ENCODE data around the gene TP53I11.
A peak's percentile ranks its signal among the peaks of the same experiment; 100 is the strongest.

TP53I11 gene

GRCh38 chr11:44994753-44995152 lies 44.1 kb upstream of the TP53I11 start:
- H2AK5ac ChIP-seq (ENCODE audit: low read depth, low read length) = no peak overlapping the region
- peaks cover 0 to 2% of the 10 kb centered on the region in 2 donors for H3K4me1 ChIP-seq (ENCODE audit: control insufficient read depth in 2 of 2, insufficient read depth in 1 of 2, low read depth in 1 of 2, low read length in 2 of 2)
- peaks cover 0 to 2% of the 10 kb centered on the region in 2 donors for H3K9me3 ChIP-seq (replicated peaks in 1 of 2; ENCODE audit: control insufficient read depth in 2 of 2, insufficient read depth in 1 of 2, low read depth in 1 of 2, low read length in 2 of 2)
- no peak for DNase-seq (ENCODE audit: low spot score)
- H3K27me3 ChIP-seq (ENCODE audit: control insufficient read depth in 3 of 3, insufficient read depth in 3 of 3, low read depth in 1 of 3, low read length in 3 of 3) = peaks cover 0 to 40% (median 0%) of the 10 kb centered on the region in 3 experiments
- no peak overlapping the region for H3K4me2 ChIP-seq (ENCODE audit: insufficient read depth, low read length, poor library complexity, severe bottlenecking)
- H2AFZ ChIP-seq (ENCODE audit: low read length) = no peak overlapping the region
- H3K36me3 ChIP-seq (replicated peaks in 1 of 2; ENCODE audit: control insufficient read depth in 2 of 2, insufficient read depth in 2 of 2, low read length in 2 of 2) = no peaks in the 10 kb centered on the region
- no peak overlapping the region for H3K23ac ChIP-seq (ENCODE audit: low read depth, low read length, poor library complexity)
- no peak overlapping the region for H3K4ac ChIP-seq (ENCODE audit: low read length)
- H3K18ac ChIP-seq (ENCODE audit: low read length) = no peak overlapping the region
- no peaks in the 10 kb centered on the region for H3K79me1 ChIP-seq (ENCODE audit: low read depth, low read length)
- H3K4me3 ChIP-seq (ENCODE audit: low read length in 2 of 2) = no peak overlapping the region
- H2BK12ac ChIP-seq (ENCODE audit: low read length) = no peak overlapping the region
- H3K14ac ChIP-seq (ENCODE audit: low read length) = no peak overlapping the region
- H3K9ac ChIP-seq (ENCODE audit: low read depth, low read length, poor library complexity) = no peak overlapping the region
- no peak overlapping the region for H2BK120ac ChIP-seq (ENCODE audit: low read depth, low read length)
- WGBS, 2 donors (ENCODE audit: extremely low coverage in 2 of 2, insufficient read length in 2 of 2, insufficient replicate concordance in 1 of 2) = no CpG with 5 or more reads among the region's 5 CpGs
- peak overlapping the region; percentile 2 for H2BK15ac ChIP-seq (ENCODE audit: low read length)
- H4K8ac ChIP-seq (ENCODE audit: low read depth, low read length) = no peak overlapping the region
- H3K27ac ChIP-seq (replicated peaks; ENCODE audit: low read length) = no peak overlapping the region
- H2BK5ac ChIP-seq (ENCODE audit: low read length) = no peak overlapping the region
- H4K91ac ChIP-seq (ENCODE audit: low read depth, low read length, poor library complexity) = no peak overlapping the region

DNA sequence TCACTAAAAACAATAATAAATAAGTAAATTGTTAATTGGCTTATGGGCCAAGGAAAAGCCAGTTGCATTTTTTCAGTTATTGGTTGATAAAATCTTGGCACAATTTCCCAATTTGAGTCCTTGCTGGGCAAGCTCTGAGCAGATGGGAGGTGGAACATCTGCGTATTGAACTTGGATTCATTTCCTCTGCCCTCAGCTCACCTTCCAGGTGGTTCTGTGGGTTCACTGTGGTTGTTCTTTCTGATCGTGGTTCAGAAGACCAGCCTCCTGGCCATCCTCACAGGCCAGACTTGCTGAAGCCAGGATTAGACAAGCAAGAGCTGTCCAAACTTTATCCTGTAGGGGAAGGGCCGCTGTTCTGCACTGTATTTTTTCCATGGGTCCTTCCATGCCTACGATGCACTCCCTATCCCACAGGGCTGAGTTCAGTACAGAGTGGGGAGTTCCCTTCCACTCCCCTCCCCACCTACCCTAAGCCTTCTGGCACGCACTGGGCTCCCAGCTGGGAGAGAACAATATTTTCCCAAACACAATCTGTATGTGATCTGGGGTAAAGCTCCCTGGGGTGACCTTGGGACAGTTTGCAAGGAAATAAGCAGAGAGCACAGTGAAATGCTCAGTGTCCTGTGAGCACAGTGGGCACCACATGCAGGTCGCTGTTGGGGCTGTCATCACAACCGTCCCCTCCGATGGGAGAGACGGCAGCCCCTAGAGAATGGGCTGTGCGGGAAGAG lies 43.5 kb upstream of the TP53I11 start:
- Histone ChIP-seq H3K4ac (ENCODE audit: low read length) (no peak overlapping the region), H3K9ac (ENCODE audit: low read depth, low read length, poor library complexity) (no peak overlapping the region), H3K36me3 (replicated peaks in 1 of 2; ENCODE audit: control insufficient read depth in 2 of 2, insufficient read depth in 2 of 2, low read length in 2 of 2) (no peaks in the 10 kb centered on the region), H3K14ac (ENCODE audit: low read length) (no peak overlapping the region), H3K4me3 (ENCODE audit: low read length in 2 of 2) (no peak overlapping the region), H3K9me3 (replicated peaks in 1 of 2; ENCODE audit: control insufficient read depth in 2 of 2, insufficient read depth in 1 of 2, low read depth in 1 of 2, low read length in 2 of 2) (peaks cover 0 to 2% of the 10 kb centered on the region in 2 donors), H3K27ac (replicated peaks; ENCODE audit: low read length) (no peak overlapping the region), H3K4me1 (ENCODE audit: control insufficient read depth in 2 of 2, insufficient read depth in 1 of 2, low read depth in 1 of 2, low read length in 2 of 2) (peaks cover 0 to 2% of the 10 kb centered on the region in 2 donors), H2AK5ac (ENCODE audit: low read depth, low read length) (peak overlapping the region; percentile 11), H3K27me3 (ENCODE audit: control insufficient read depth in 3 of 3, insufficient read depth in 3 of 3, low read depth in 1 of 3, low read length in 3 of 3) (peaks cover 0 to 43% (median 0%) of the 10 kb centered on the region in 3 experiments), H4K8ac (ENCODE audit: low read depth, low read length) (no peak overlapping the region), H2BK120ac (ENCODE audit: low read depth, low read length) (no peak overlapping the region), H2AFZ (ENCODE audit: low read length) (no peak overlapping the region), H3K79me1 (ENCODE audit: low read depth, low read length) (no peaks in the 10 kb centered on the region), H3K4me2 (ENCODE audit: insufficient read depth, low read length, poor library complexity, severe bottlenecking) (no peak overlapping the region), H2BK12ac (ENCODE audit: low read length) (no peak overlapping the region), H4K91ac (ENCODE audit: low read depth, low read length, poor library complexity) (no peak overlapping the region), H3K23ac (ENCODE audit: low read depth, low read length, poor library complexity) (no peak overlapping the region), H2BK5ac (ENCODE audit: low read length) (no peak overlapping the region), H2BK15ac (ENCODE audit: low read length) (peak overlapping the region; percentile 66), H3K18ac (ENCODE audit: low read length) (peak overlapping the region; percentile 42)
- DNase-seq (ENCODE audit: low spot score) = no peak
- no CpG with 5 or more reads among the region's 10 CpGs for WGBS, 2 donors (ENCODE audit: extremely low coverage in 2 of 2, insufficient read length in 2 of 2, insufficient replicate concordance in 1 of 2)

DNA sequence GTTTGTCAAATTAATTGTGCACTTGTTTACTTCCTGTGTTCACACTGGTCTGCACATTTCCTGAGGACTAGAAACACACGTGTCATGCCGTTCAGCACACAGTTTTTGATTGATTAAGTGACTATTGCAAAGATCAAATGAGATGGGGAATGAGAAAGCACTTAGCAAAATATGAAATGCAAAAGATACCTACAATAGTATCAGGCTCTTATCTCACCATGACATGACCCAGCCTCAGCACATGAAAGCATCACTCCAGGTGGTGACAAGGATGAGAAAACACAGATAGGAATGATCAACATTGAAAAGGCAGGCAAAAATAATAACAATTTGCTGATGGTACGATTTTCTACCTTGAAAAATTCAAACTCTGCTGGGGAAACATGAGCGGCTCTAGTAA lies 42.1 kb upstream of the TP53I11 start:
- Histone ChIP-seq H3K4me1 (ENCODE audit: control insufficient read depth in 2 of 2, insufficient read depth in 1 of 2, low read depth in 1 of 2, low read length in 2 of 2) (peaks cover 0 to 2% of the 10 kb centered on the region in 2 donors), H2BK15ac (ENCODE audit: low read length) (no peak overlapping the region), H2BK120ac (ENCODE audit: low read depth, low read length) (no peak overlapping the region), H2AFZ (ENCODE audit: low read length) (no peak overlapping the region), H3K36me3 (replicated peaks in 1 of 2; ENCODE audit: control insufficient read depth in 2 of 2, insufficient read depth in 2 of 2, low read length in 2 of 2) (no peaks in the 10 kb centered on the region), H2BK12ac (ENCODE audit: low read length) (no peak overlapping the region), H2AK5ac (ENCODE audit: low read depth, low read length) (no peak overlapping the region), H4K91ac (ENCODE audit: low read depth, low read length, poor library complexity) (no peak overlapping the region), H3K9ac (ENCODE audit: low read depth, low read length, poor library complexity) (no peak overlapping the region), H3K4me3 (ENCODE audit: low read length in 2 of 2) (no peak overlapping the region), H3K23ac (ENCODE audit: low read depth, low read length, poor library complexity) (no peak overlapping the region), H3K18ac (ENCODE audit: low read length) (no peak overlapping the region), H3K4me2 (ENCODE audit: insufficient read depth, low read length, poor library complexity, severe bottlenecking) (no peak overlapping the region), H4K8ac (ENCODE audit: low read depth, low read length) (no peak overlapping the region), H3K27me3 (ENCODE audit: control insufficient read depth in 3 of 3, insufficient read depth in 3 of 3, low read depth in 1 of 3, low read length in 3 of 3) (peaks cover 0 to 56% (median 0%) of the 10 kb centered on the region in 3 experiments), H2BK5ac (ENCODE audit: low read length) (no peak overlapping the region), H3K9me3 (replicated peaks in 1 of 2; ENCODE audit: control insufficient read depth in 2 of 2, insufficient read depth in 1 of 2, low read depth in 1 of 2, low read length in 2 of 2) (peaks cover 0 to 2% of the 10 kb centered on the region in 2 donors), H3K79me1 (ENCODE audit: low read depth, low read length) (no peaks in the 10 kb centered on the region), H3K4ac (ENCODE audit: low read length) (no peak overlapping the region), H3K27ac (replicated peaks; ENCODE audit: low read length) (no peak overlapping the region), H3K14ac (ENCODE audit: low read length) (no peak overlapping the region)
- DNase-seq (ENCODE audit: low spot score) = no peak
- WGBS, 2 donors (ENCODE audit: extremely low coverage in 2 of 2, insufficient read length in 2 of 2, insufficient replicate concordance in 1 of 2) = no CpG with 5 or more reads among the region's 4 CpGs

DNA sequence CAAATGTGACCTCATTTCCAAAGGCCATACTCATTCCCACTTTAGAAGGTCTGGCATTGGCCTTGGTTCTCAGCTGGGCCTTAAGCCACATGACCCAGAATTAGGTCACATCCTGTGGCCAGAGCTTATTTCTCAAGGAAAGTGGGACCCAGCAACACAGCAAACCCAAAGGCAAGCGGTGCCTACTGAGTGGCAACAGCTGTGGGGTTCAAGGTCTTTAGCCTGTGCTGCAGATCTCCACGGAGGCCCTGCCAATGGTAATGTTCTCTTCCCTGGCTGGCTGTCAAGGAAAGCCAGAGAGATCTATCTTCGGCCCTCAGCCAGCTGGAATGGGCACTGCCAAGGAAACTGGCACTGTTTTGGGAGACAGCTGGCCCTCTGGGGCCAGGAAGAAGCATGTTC lies 41.5 kb upstream of the TP53I11 start:
- H4K91ac ChIP-seq (ENCODE audit: low read depth, low read length, poor library complexity) = no peak overlapping the region
- H3K9me3 ChIP-seq (replicated peaks in 1 of 2; ENCODE audit: control insufficient read depth in 2 of 2, insufficient read depth in 1 of 2, low read depth in 1 of 2, low read length in 2 of 2) = peaks cover 0 to 2% of the 10 kb centered on the region in 2 donors
- no peak overlapping the region for H3K4me3 ChIP-seq (ENCODE audit: low read length in 2 of 2)
- H3K27ac ChIP-seq (replicated peaks; ENCODE audit: low read length) = no peak overlapping the region
- H3K4me2 ChIP-seq (ENCODE audit: insufficient read depth, low read length, poor library complexity, severe bottlenecking) = no peak overlapping the region
- WGBS, 2 donors (ENCODE audit: extremely low coverage in 2 of 2, insufficient read length in 2 of 2, insufficient replicate concordance in 1 of 2) = no CpG with 5 or more reads among the region's 3 CpGs
- H3K27me3 ChIP-seq (ENCODE audit: control insufficient read depth in 3 of 3, insufficient read depth in 3 of 3, low read depth in 1 of 3, low read length in 3 of 3) = peaks cover 0 to 61% (median 0%) of the 10 kb centered on the region in 3 experiments
- no peak overlapping the region for H3K18ac ChIP-seq (ENCODE audit: low read length)
- H3K14ac ChIP-seq (ENCODE audit: low read length) = no peak overlapping the region
- no peak overlapping the region for H3K4ac ChIP-seq (ENCODE audit: low read length)
- no peak overlapping the region for H2AFZ ChIP-seq (ENCODE audit: low read length)
- no peak overlapping the region for H2BK12ac ChIP-seq (ENCODE audit: low read length)
- no peak overlapping the region for H3K23ac ChIP-seq (ENCODE audit: low read depth, low read length, poor library complexity)
- no peak overlapping the region for H3K9ac ChIP-seq (ENCODE audit: low read depth, low read length, poor library complexity)
- H4K8ac ChIP-seq (ENCODE audit: low read depth, low read length) = no peak overlapping the region
- no peak overlapping the region for H2BK120ac ChIP-seq (ENCODE audit: low read depth, low read length)
- no peak overlapping the region for H2BK15ac ChIP-seq (ENCODE audit: low read length)
- no peaks in the 10 kb centered on the region for H3K79me1 ChIP-seq (ENCODE audit: low read depth, low read length)
- DNase-seq (ENCODE audit: low spot score) = no peak
- no peak overlapping the region for H2BK5ac ChIP-seq (ENCODE audit: low read length)
- no peaks in the 10 kb centered on the region for H3K36me3 ChIP-seq (replicated peaks in 1 of 2; ENCODE audit: control insufficient read depth in 2 of 2, insufficient read depth in 2 of 2, low read length in 2 of 2)
- no peak overlapping the region for H2AK5ac ChIP-seq (ENCODE audit: low read depth, low read length)
- peaks cover 0 to 6% of the 10 kb centered on the region in 2 donors for H3K4me1 ChIP-seq (ENCODE audit: control insufficient read depth in 2 of 2, insufficient read depth in 1 of 2, low read depth in 1 of 2, low read length in 2 of 2)
